ENCODE measurements around the gene ZNF197.
"Not testable (repeated sequence)": the region's sequence is repeated elsewhere in the genome, so short reads cannot be mapped to it uniquely, and the experiment has no call there.

ZNF197 gene

GRCh38 chr3:44624749-44625480, at the start of gene ZNF197:
ZNF197 (plus strand) TSS chr3:44625036; CDS start chr3:44629155, 4,119 bp downstream.
- DNase-seq (ENCODE audit: low read depth): peak; percentile 36

DNA sequence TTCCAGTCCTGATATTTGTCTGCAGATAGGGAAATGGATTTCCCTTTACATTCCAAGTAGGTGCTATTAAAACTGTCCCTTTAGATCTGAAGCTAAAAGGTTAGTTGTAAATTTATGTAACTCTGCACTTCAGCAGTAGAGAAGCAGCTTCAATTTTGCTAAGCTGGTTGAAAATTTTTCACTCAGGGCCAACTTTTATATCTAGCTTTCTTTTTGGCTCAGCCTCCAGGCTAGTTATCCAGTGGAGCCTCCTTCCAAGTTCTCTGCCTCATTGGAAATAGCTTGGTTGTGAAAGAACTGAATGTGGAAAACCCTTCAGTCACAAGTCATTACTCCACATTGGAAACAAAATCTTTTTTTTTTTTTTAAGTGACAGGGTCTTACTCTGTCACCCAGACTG, 48.2 kb upstream of the ZNF197 start:
- DNase-seq (ENCODE audit: low read depth): no peak

DNA sequence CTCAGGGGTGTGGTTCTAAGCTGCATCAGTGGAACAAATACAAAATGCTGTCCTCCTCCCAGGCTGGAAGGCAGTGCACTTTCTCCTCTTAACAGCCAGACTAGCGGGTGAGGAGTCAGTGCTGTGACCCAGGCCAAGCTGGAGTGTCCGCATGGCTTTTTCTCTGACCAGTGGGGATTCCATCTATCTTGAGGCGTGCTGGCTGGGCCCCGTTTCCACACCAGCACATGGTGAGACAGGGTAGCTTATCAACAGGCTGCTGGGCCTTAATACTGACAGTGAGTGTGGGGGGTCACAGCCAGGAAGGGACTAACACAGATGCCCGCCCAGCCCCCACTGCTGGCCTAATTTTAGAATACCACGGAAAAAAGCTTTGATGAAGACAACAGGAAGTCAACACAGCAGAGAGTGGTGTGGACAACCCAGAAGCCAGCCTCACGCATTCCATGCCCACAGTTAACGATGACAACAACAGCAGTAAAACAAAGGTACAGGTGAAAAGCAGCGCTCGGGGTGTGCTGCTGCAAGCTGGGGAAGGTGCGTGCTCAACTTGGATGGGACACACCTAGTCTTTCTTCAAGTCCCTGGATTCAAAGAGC, 47.4 kb upstream of the ZNF197 start:
- not testable (repeated sequence) for DNase-seq (ENCODE audit: low read depth)

DNA sequence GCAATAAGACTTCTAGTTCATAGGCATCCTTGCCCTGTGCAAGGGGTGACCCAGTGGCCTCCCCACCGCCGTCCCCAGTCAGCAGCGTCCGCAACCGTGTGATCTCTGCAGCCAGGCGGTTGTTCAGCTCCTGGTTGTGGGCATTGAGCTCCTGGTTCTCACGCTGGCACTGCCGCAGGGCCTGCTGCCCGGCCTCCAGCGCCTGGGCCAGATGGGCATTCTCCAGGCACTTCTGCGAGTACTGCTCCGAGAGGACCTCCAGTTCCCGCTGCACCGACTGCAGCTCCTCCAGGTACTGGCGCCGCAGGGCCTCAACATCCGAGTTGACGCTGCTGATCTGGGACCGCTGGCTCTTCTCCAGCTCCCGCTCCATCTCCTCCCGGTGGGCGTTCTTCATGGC, 46.5 kb upstream of the ZNF197 start:
- DNase-seq (ENCODE audit: low read depth): not testable (repeated sequence)

DNA sequence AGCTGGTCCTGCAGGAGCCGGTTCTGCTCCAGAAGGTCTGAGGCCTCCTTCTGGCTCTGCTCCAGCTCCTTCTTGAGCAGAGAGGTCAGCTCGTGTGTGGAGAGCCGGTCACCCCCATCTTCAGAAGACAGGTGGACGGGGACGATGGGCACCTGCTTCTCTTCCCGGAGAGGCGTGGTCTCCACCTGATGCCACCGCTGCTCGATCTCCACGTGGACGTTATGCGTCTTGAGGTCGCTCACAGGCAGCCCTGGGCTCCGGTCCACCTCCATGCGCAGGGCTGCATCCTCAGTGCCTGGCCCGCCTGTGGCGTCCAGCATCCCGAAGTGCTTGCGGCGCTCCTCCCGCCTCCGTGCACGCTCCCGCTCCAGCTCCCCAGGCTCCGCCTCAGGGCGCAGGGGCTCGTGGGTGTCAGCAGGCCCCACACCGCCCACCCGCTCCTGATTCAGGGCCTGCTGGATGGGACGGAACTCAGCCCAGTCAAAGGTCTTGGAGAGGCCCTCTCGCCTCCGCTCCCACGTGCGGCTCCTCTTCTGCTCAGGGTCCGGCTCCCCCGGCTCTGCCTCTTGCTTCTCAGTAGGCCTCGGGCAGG, 45.8 kb upstream of the ZNF197 start:
- DNase-seq (ENCODE audit: low read depth): not testable (repeated sequence)

DNA sequence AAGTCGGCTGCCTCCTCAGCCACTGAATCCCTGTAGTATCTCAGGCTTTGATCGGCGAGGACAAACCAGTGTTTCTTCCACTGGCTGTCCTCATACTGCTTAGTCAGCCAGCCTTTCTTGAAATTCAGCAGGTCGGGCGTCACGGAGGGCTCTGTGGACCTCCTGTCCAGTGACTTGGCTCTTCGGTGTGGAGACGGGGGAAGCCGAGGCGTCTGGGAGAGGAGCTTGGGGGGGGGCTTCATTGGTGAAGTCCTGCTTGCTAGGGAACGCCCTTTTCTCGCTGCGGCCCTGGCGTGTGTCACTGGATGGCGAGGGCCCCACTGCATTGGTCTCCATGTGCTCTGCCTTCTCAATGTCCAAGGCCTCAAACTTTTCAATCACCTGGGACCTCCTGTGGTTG, 45.1 kb upstream of the ZNF197 start:
- not testable (repeated sequence) for DNase-seq (ENCODE audit: low read depth)

DNA sequence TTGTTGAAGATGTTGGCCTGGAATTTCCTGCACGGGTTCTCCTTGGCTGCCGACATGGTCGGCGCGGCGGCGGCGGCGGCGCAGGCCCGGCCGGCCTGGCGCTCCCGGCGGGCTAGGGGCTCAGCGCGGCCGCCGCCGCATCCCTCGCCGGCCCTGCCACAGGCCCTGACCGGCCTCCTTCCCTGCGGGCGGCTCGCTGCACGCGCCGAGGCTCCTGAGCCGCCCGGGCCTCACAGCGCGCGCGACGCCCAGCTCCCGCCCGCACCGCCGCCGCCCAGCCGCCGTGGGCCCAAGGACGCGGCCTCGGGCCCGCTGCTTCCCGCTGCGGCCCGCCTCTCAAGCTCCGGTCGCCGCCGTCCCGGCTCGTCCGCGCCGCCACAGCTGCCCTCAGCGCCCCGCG, 43.9 kb upstream of the ZNF197 start:
- DNase-seq (ENCODE audit: low read depth): not testable (repeated sequence)

- DNase-seq (ENCODE audit: low read depth): no peak
Observed at GRCh38 chr3:44584646-44585501, 40.0 kb upstream of the ZNF197 start, which contains the start of gene ZNF660. ZNF660 (plus strand) TSS chr3:44584964; CDS start chr3:44594194, 9,230 bp downstream.

GRCh38 chr3:44596621-44597020, 28.2 kb upstream of the ZNF197 start:
- no peak for DNase-seq (ENCODE audit: low read depth)

GRCh38 chr3:44601749-44602148, 23.1 kb upstream of the ZNF197 start:
- DNase-seq (ENCODE audit: low read depth): no peak

- no peak for DNase-seq (ENCODE audit: low read depth)
Observed at GRCh38 chr3:44612678-44613077, 12.2 kb upstream of the ZNF197 start.

- no peak for DNase-seq (ENCODE audit: low read depth)
Observed at GRCh38 chr3:44628716-44629115, 3.9 kb downstream of the ZNF197 start.

- DNase-seq (ENCODE audit: low read depth): no peak
Observed at GRCh38 chr3:44632193-44632592, 7.4 kb downstream of the ZNF197 start.

DNA sequence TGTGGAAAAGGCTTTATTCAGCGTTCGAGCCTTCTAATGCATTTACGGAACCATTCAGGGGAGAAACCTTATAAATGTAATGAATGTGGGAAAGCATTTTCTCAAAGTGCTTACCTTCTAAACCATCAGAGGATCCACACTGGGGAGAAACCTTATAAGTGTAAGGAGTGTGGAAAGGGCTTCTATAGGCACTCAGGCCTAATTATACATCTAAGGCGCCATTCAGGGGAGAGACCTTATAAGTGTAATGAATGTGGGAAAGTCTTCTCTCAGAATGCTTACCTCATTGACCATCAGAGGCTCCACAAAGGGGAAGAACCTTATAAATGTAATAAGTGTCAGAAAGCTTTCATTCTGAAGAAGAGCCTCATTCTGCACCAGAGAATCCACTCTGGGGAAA, 17.5 kb downstream of the ZNF197 start:
- DNase-seq (ENCODE audit: low read depth): no peak

GRCh38 chr3:44643024-44643423, 18.2 kb downstream of the ZNF197 start:
- no peak for DNase-seq (ENCODE audit: low read depth)

- no peak for DNase-seq (ENCODE audit: low read depth)
Observed at GRCh38 chr3:44647771-44648170, 22.9 kb downstream of the ZNF197 start.

DNA sequence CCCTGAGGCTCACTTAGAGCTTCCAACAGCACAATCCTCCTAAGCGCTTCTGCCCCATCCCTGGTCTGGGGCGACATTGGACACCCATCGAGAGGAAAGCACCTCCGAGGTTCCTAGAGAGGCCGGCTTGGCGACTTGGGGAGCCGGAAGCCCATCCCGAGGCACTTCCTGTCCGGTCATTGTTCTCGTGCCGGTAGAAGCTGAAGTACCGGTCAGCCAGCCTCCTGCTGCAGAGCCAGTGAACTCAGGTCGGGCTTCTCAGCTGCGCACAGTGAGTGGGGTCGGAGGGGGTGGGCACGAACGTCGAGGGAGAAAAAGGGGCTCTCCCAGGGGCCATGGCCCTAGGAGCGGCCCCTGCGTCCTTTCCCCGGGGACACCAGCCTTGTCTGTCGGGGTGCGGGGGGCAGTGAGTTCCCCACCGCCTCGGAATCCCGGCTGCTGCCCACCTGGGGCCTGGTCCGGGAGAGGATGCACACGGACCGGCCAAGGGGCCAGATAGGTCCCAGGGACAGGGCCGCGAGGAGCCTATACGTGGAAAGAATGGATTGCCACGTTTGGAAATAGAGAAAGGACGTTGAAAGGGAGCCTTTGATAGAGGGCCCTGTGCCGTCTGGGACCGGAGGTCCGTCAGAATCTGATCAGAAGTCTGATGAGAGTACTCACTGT, 23.9 kb downstream of the ZNF197 start, which contains the start of gene ZNF35:
TSS of gene ZNF35 (plus strand) at position 169 of the 666 bp plus-strand sequence. CDS start 2,336 bp downstream, outside the sequence.
- DNase-seq (ENCODE audit: low read depth): peak; percentile 15

- DNase-seq (ENCODE audit: low read depth): no peak
Observed at GRCh38 chr3:44649709-44650108, 24.9 kb downstream of the ZNF197 start.

- no peak for DNase-seq (ENCODE audit: low read depth)
Observed at GRCh38 chr3:44654039-44654438, 29.2 kb downstream of the ZNF197 start.

DNA sequence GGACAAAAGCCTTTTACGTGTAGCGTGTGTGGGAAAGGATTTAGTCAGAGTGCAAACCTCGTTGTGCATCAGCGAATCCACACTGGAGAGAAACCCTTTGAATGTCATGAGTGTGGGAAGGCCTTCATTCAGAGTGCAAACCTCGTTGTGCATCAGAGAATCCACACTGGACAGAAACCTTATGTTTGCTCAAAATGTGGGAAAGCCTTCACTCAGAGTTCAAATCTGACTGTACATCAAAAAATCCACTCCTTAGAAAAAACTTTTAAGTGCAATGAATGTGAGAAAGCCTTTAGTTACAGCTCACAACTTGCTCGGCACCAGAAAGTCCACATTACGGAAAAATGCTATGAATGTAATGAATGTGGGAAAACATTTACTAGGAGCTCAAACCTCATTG, 34.2 kb downstream of the ZNF197 start:
- no peak for DNase-seq (ENCODE audit: low read depth)

GRCh38 chr3:44659434-44659833, 34.6 kb downstream of the ZNF197 start:
- DNase-seq (ENCODE audit: low read depth): no peak

- DNase-seq (ENCODE audit: low read depth): no peak
Observed at GRCh38 chr3:44661189-44661588, 36.4 kb downstream of the ZNF197 start.
